OCI-LY3 (cell line): Measurements from ENCODE around the gene ZBTB1.

Source experiments
- CTCF ChIP-seq: fragments of 200-600, 300-600 bp; sonication (generic); IDR thresholded peaks from 2 replicates; pipeline ENCODE4 v1.5.1; 2014; ENCODE audit warnings: antibody characterized with exemption, low read length, low read depth
- EZH2phosphoT487 ChIP-seq: fragments of 200-600 bp; shearing (Covaris generic); IDR thresholded peaks from 2 replicates; pipeline ENCODE4 v1.6.1; 2018; ENCODE audit warnings: antibody characterized with exemption, mixed run types, low read depth

- TF ChIP-seq CTCF = no peak
- TF ChIP-seq EZH2phosphoT487 = no peak
Measured at GRCh38 chr14:64463195-64463594, 41.4 kb upstream of the ZBTB1 start.
